Measurements from ENCODE around the gene TTLL9. TPM values are rescaled to one million over a fixed set of nuclear protein-coding genes. Genes with fewer than 3 reads are reported as not detected.

The TTLL9 gene
- total RNA-seq, 8 experiments from 2014 or later = 0.76 to 12.0 (median 2.5) TPM

GRCh38 chr20:31830406-31830981, 39.9 kb upstream of the TTLL9 start:
- in situ Hi-C loops (cut with MboI; ENCODE audit: low pct_unique_long_range_greater_than_20kb in 2 of 9, low sequenced_read_pairs in 9 of 9, unreplicated experiment in 9 of 9) = loop anchor here in 2 of 9 experiments (25.0 kb wide), 2 partner anchors 257 to 832 kb away; partner anchors contain the start of gene C20orf203 (in 1 of the 2)
- Histone ChIP-seq H3K4me1 (replicated peaks in 1 of 2) (peaks cover 2 to 5% of the 10 kb centered on the region in 2 donors), H3K27ac (no peak overlapping the region), H3K4me3 (no peak overlapping the region)
- 50 to 93% (median 87%) methylated on average over 1 to 5 of the region's 8 CpGs; no CpG with 5 or more reads in 6 of the 10 experiments for WGBS, 10 experiments
- ATAC-seq (replicated peaks in 6 of 8) = no peak

GRCh38 chr20:31831211-31831610, 39.2 kb upstream of the TTLL9 start:
- WGBS, 10 experiments = 57 to 100% (median 80%) methylated on average over 1 to 4 of the region's 6 CpGs; no CpG with 5 or more reads in 4 of the 10 experiments
- no peak for ATAC-seq (replicated peaks in 6 of 8)
- H3K4me1 ChIP-seq (replicated peaks in 1 of 2) = peaks cover 6 to 10% of the 10 kb centered on the region in 2 donors
- in situ Hi-C loops (cut with MboI; ENCODE audit: low pct_unique_long_range_greater_than_20kb in 2 of 9, low sequenced_read_pairs in 9 of 9, unreplicated experiment in 9 of 9) = loop anchor here in 2 of 9 experiments (25.0 kb wide), 2 partner anchors 256 to 831 kb away; partner anchors contain the start of gene C20orf203 (in 1 of the 2)
- no peak overlapping the region for H3K4me3 ChIP-seq
- H3K27ac ChIP-seq = no peak overlapping the region

GRCh38 chr20:31831771-31832306, 38.6 kb upstream of the TTLL9 start:
- WGBS, 10 experiments = 60 to 100% (median 91%) methylated on average over 1 to 3 of the region's 17 CpGs; no CpG with 5 or more reads in 6 of the 10 experiments
- no peak for ATAC-seq (replicated peaks in 6 of 8)
- peaks cover 8 to 13% of the 10 kb centered on the region in 2 donors for H3K4me1 ChIP-seq (replicated peaks in 1 of 2)
- in situ Hi-C loops (cut with MboI; ENCODE audit: low pct_unique_long_range_greater_than_20kb in 2 of 9, low sequenced_read_pairs in 9 of 9, unreplicated experiment in 9 of 9) = loop anchor here in 2 of 9 experiments (25.0 kb wide), 2 partner anchors 255 to 830 kb away; partner anchors contain the start of gene C20orf203 (in 1 of the 2)
- no peak overlapping the region for H3K4me3 ChIP-seq
- H3K27ac ChIP-seq = no peak overlapping the region

- ATAC-seq (replicated peaks in 6 of 8) = peak; percentile 6 to 67 (median 40)
- Histone ChIP-seq H3K4me3 (no peak overlapping the region), H3K27ac (no peak overlapping the region), H3K4me1 (replicated peaks in 1 of 2) (peaks cover 8 to 18% of the 10 kb centered on the region in 2 donors)
- in situ Hi-C loops (cut with MboI; ENCODE audit: low pct_unique_long_range_greater_than_20kb in 2 of 9, low sequenced_read_pairs in 9 of 9, unreplicated experiment in 9 of 9) = loop anchor here in 2 of 9 experiments (25.0 kb wide), 2 partner anchors 254 to 829 kb away; partner anchors contain the start of gene C20orf203 (in 1 of the 2)
- 14 to 100% (median 69%) methylated on average over 1 to 7 of the region's 14 CpGs; no CpG with 5 or more reads in 2 of the 10 experiments for WGBS, 10 experiments
Measured at GRCh38 chr20:31833130-31833930, 37.1 kb upstream of the TTLL9 start.

GRCh38 chr20:31833931-31834521, 36.4 kb upstream of the TTLL9 start:
- ATAC-seq (replicated peaks in 6 of 8) = peak in 6 of 8 experiments; percentile 2 to 24 (median 14)
- Histone ChIP-seq H3K4me3 (no peak overlapping the region), H3K4me1 (replicated peaks in 1 of 2) (peaks cover 8 to 18% of the 10 kb centered on the region in 2 donors), H3K27ac (no peak overlapping the region)
- 0% methylated on average over 1 of the region's 20 CpGs; no CpG with 5 or more reads in 9 of the 10 experiments for WGBS, 10 experiments
- in situ Hi-C loops (cut with MboI; ENCODE audit: low pct_unique_long_range_greater_than_20kb in 2 of 9, low sequenced_read_pairs in 9 of 9, unreplicated experiment in 9 of 9) = loop anchor here in 2 of 9 experiments (25.0 kb wide), 2 partner anchors 253 to 828 kb away; partner anchors contain the start of gene C20orf203 (in 1 of the 2)

- ATAC-seq (replicated peaks in 6 of 8) = peak in 2 of 8 experiments; percentile 6 to 11
- Histone ChIP-seq H3K27ac (peak overlapping the region in 1 of 2 donors; percentile 10), H3K4me1 (replicated peaks in 1 of 2) (peaks cover 8 to 18% of the 10 kb centered on the region in 2 donors), H3K4me3 (no peak overlapping the region)
- in situ Hi-C loops (cut with MboI; ENCODE audit: low pct_unique_long_range_greater_than_20kb in 2 of 9, low sequenced_read_pairs in 9 of 9, unreplicated experiment in 9 of 9) = loop anchor here in 2 of 9 experiments (25.0 kb wide), 2 partner anchors 252 to 827 kb away; partner anchors contain the start of gene C20orf203 (in 1 of the 2)
- WGBS, 10 experiments = 85 to 100% methylated on average over 1 to 6 of the region's 9 CpGs; no CpG with 5 or more reads in 8 of the 10 experiments
Measured at GRCh38 chr20:31835554-31835953, 34.9 kb upstream of the TTLL9 start.

GRCh38 chr20:31835977-31836852, 34.2 kb upstream of the TTLL9 start:
- in situ Hi-C loops (cut with MboI; ENCODE audit: low pct_unique_long_range_greater_than_20kb in 2 of 9, low sequenced_read_pairs in 9 of 9, unreplicated experiment in 9 of 9) = loop anchor here in 2 of 9 experiments (25.0 kb wide), 2 partner anchors 251 to 826 kb away; partner anchors contain the start of gene C20orf203 (in 1 of the 2)
- Histone ChIP-seq H3K27ac (peak overlapping the region in 1 of 2 donors; percentile 10), H3K4me3 (no peak overlapping the region), H3K4me1 (replicated peaks in 1 of 2) (peaks cover 8 to 18% of the 10 kb centered on the region in 2 donors)
- peak; percentile 83 to 91 (median 88) for ATAC-seq (replicated peaks in 6 of 8)
- WGBS, 10 experiments = 0 to 90% (median 58%) methylated on average over 1 to 5 of the region's 14 CpGs; no CpG with 5 or more reads in 4 of the 10 experiments

- 57 to 100% (median 76%) methylated on average over 1 to 3 of the region's 5 CpGs; no CpG with 5 or more reads in 4 of the 10 experiments for WGBS, 10 experiments
- in situ Hi-C loops (cut with MboI; ENCODE audit: low pct_unique_long_range_greater_than_20kb in 2 of 9, low sequenced_read_pairs in 9 of 9, unreplicated experiment in 9 of 9) = loop anchor here in 2 of 9 experiments (25.0 kb wide), 2 partner anchors 250 to 825 kb away; partner anchors contain the start of gene C20orf203 (in 1 of the 2)
- no peak overlapping the region for H3K4me3 ChIP-seq
- H3K27ac ChIP-seq = no peak overlapping the region
- peak in 1 of 8 experiments; percentile 36 for ATAC-seq (replicated peaks in 6 of 8)
- peaks cover 9 to 20% of the 10 kb centered on the region in 2 donors for H3K4me1 ChIP-seq (replicated peaks in 1 of 2)
Measured at GRCh38 chr20:31836853-31837608, 33.4 kb upstream of the TTLL9 start.

GRCh38 chr20:31837896-31838397, 32.5 kb upstream of the TTLL9 start:
- Histone ChIP-seq H3K4me3 (no peak overlapping the region), H3K27ac (no peak overlapping the region), H3K4me1 (replicated peaks in 1 of 2) (peaks cover 18 to 29% of the 10 kb centered on the region in 2 donors)
- ATAC-seq (replicated peaks in 6 of 8) = peak in 1 of 8 experiments; percentile 11
- WGBS, 10 experiments = 0 to 49% (median 42%) methylated on average over 1 to 3 of the region's 3 CpGs; no CpG with 5 or more reads in 5 of the 10 experiments
- in situ Hi-C loops (cut with MboI; ENCODE audit: low pct_unique_long_range_greater_than_20kb in 2 of 9, low sequenced_read_pairs in 9 of 9, unreplicated experiment in 9 of 9) = loop anchor here in 2 of 9 experiments (25.0 kb wide), 2 partner anchors 249 to 824 kb away; partner anchors contain the start of gene C20orf203 (in 1 of the 2)

GRCh38 chr20:31838646-31839292, 31.7 kb upstream of the TTLL9 start:
- H3K4me1 ChIP-seq (replicated peaks in 1 of 2) = peaks cover 18 to 30% of the 10 kb centered on the region in 2 donors
- H3K4me3 ChIP-seq = no peak overlapping the region
- no peak overlapping the region for H3K27ac ChIP-seq
- ATAC-seq (replicated peaks in 6 of 8) = peak in 1 of 8 experiments; percentile 3
- in situ Hi-C loops (cut with MboI; ENCODE audit: low pct_unique_long_range_greater_than_20kb in 2 of 9, low sequenced_read_pairs in 9 of 9, unreplicated experiment in 9 of 9) = loop anchor here in 2 of 9 experiments (25.0 kb wide), 2 partner anchors 249 to 824 kb away; partner anchors contain the start of gene C20orf203 (in 1 of the 2)
- WGBS, 10 experiments = 0 to 100% (median 81%) methylated on average over 1 to 9 of the region's 9 CpGs; no CpG with 5 or more reads in 1 of the 10 experiments

Data from motor neuron (in vitro differentiated cells).